Breast epithelium (tissue), 4 donors: Measurements from ENCODE around the gene MAPKAPK2. TPM values are rescaled to one million over a fixed set of nuclear protein-coding genes. Genes with fewer than 3 reads are reported as not detected.

ENCODE experiments used
- DNase-seq, 2 donors: peaks; one replicate each; pipeline ENCODE4 v3.0.0-alpha.2; 2019; ENCODE audit warnings: low spot score in 2 of 2
- H3K27ac ChIP-seq, 2 donors: fragments of 200-600 bp; sonication (generic) in 1 of 2; one replicate each; pipeline ENCODE4 v1.5.1; 2016 to 2019; ENCODE audit warnings: mild to moderate bottlenecking in 1 of 2
- H3K27me3 ChIP-seq, 2 donors: fragments of 200-600 bp; sonication (generic) in 1 of 2; one replicate each; pipeline versions ENCODE4 v1.5.1 to v1.6.0; 2017 to 2019; ENCODE audit warnings: control low read depth in 1 of 2, mild to moderate bottlenecking in 1 of 2
- H3K36me3 ChIP-seq: fragments of 200-600 bp; one replicate; pipeline ENCODE4 v1.5.1; 2019
- H3K4me1 ChIP-seq, 2 donors: fragments of 200-600 bp; sonication (generic); one replicate each; pipeline ENCODE4 v1.5.1; 2016 to 2019; ENCODE audit warnings: control low read depth in 1 of 2
- H3K4me3 ChIP-seq, 3 donors: fragments of 200-600 bp; sonication (generic); 1 replicate in 2 of 3; 2 replicates in 1 of 3; pipeline ENCODE4 v1.5.1; 2016 to 2019; ENCODE audit warnings: mild to moderate bottlenecking in 3 of 3, moderate library complexity in 2 of 3
- H3K9me3 ChIP-seq, 2 donors: fragments of 200-600 bp; sonication (generic) in 1 of 2; one replicate each; pipeline ENCODE4 v1.5.1; 2016 to 2019; ENCODE audit warnings: control low read depth in 1 of 2
- POLR2A ChIP-seq: fragments of 450-650 bp; IDR thresholded peaks from one replicate; pipeline ENCODE4 v1.6.1; 2016; ENCODE audit warnings: antibody characterized with exemption, mild to moderate bottlenecking, moderate library complexity
- POLR2AphosphoS5 ChIP-seq, 3 donors: sonication (generic); formaldehyde crosslinking; IDR thresholded peaks; one replicate each; pipeline ENCODE4 v1.6.1; 2017; ENCODE audit warnings: antibody characterized with exemption in 3 of 3
- intact Hi-C: fragments of 100-400 bp; cut with DNase I; formaldehyde crosslinking; loops from one replicate; pipeline ENCODE4 v1.15.1; 2023; ENCODE audit warnings: low total_unique reads
- total RNA-seq, 3 donors: library from RNA; depleted of rRNA; stranded (reverse); fragments of >200 nt; gene quantifications; one replicate each; pipeline ENCODE4 v1.1.0, GENCODE V29; 2016
- TF ChIP-seq, protein P1 (sequence below), 3 donors: fragments of 450-650 bp; IDR thresholded peaks; one replicate each; pipeline ENCODE4 v1.5.1; 2016 to 2017; ENCODE audit warnings: antibody characterized with exemption in 3 of 3, mild to moderate bottlenecking in 3 of 3, moderate library complexity in 3 of 3

The MAPKAPK2 gene
- total RNA-seq, 3 donors from 2014 or later, result 47.4 to 69.2 (median 67.2) TPM

DNA sequence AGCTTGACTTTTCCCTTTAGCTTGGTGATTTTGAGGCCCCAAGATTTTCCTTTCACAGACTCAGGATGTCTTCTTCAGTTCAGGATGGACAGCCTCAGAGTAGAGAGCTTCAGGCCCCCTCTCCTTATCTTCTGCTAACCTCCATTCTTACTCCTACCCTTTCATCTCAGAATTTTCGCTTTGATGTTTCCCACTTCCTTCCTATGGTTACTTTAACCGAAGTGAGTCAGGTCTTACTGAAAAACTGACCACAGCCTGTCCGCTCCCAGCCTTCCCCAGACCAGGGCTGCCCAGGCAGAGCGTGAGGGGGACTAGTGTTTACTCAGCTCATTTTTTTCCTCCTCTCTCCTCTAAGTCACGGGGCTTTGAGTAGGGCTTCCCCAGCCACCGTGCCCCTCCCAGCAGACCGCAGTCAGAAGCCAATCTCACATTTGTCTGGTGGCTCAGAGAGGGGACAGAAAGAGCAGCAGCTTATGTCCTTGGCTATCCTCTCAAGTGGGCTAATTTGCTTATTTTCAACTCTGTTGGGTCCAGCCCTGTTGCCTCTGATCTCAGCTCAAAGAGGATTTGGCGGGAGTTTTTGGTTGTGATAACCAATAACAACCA, 81.6 kb downstream of the MAPKAPK2 start:
- Histone ChIP-seq H3K27ac (no peak overlapping the region), H3K9me3 (no peaks in the 10 kb centered on the region), H3K27me3 (no peaks in the 10 kb centered on the region), H3K4me1 (no peaks in the 10 kb centered on the region), H3K4me3 (no peak overlapping the region), H3K36me3 (no peaks in the 10 kb centered on the region)
- intact Hi-C loops, result no loop called here
- TF ChIP-seq POLR2AphosphoS5 (IDR thresholded peaks at IDR 0.05) (peak in 2 of 3 donors; percentile 22), POLR2A (no peak)
- TF ChIP-seq, protein P1, sequence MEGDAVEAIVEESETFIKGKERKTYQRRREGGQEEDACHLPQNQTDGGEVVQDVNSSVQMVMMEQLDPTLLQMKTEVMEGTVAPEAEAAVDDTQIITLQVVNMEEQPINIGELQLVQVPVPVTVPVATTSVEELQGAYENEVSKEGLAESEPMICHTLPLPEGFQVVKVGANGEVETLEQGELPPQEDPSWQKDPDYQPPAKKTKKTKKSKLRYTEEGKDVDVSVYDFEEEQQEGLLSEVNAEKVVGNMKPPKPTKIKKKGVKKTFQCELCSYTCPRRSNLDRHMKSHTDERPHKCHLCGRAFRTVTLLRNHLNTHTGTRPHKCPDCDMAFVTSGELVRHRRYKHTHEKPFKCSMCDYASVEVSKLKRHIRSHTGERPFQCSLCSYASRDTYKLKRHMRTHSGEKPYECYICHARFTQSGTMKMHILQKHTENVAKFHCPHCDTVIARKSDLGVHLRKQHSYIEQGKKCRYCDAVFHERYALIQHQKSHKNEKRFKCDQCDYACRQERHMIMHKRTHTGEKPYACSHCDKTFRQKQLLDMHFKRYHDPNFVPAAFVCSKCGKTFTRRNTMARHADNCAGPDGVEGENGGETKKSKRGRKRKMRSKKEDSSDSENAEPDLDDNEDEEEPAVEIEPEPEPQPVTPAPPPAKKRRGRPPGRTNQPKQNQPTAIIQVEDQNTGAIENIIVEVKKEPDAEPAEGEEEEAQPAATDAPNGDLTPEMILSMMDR (IDR thresholded peaks at IDR 0.05), result no peak
- no peak for DNase-seq

DNA sequence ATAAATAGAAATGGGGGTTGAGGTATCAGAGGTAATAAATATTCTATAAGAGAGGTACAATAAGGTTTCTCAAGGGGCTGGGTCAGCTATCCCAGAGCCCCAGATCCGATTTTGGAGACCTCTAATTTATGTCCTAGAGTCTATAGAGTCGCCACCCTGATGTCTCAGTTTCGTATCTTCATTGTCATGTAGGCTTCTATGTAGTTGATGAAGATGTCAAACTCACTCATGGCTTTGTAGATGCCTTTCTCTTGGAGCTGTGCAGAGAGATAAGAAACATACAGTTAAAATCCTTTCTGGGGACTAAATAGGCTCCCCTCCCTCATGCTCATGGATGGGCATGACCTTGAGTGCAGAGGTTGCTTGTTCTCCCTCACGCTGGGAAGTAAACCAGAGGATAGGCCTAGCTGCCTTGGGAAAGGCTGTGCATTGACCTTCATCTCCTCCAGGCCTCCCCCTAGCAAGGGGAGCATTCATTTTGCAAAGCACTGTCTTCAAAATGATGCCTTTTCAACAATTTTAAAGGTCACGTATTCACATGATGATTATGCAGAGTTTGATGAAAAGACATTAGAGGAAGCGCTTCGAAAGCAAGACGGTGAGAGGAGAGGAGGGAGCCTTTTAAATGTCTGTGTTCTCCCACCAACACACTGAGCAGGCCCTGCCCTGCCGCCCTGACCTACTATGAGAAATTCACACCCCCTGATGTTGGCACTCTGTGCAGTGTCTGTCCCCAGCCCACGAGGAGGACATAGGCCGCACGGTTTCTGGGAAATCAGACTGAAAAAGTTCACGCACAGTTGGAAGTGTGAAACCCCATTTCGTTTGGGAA, 84.0 kb downstream of the MAPKAPK2 start:
- Histone ChIP-seq H3K4me1 (no peaks in the 10 kb centered on the region), H3K4me3 (peak overlapping the region in 1 of 3 donors; percentile 29), H3K27ac (peak overlapping the region in 1 of 2 donors; percentile 29), H3K9me3 (no peaks in the 10 kb centered on the region), H3K27me3 (no peaks in the 10 kb centered on the region), H3K36me3 (no peaks in the 10 kb centered on the region)
- TF ChIP-seq POLR2A, result no peak
- no peak for TF ChIP-seq POLR2AphosphoS5 (IDR thresholded peaks at IDR 0.05)
- TF ChIP-seq, protein P1 (IDR thresholded peaks at IDR 0.05), result no peak
- DNase-seq, result no peak
- intact Hi-C loops, result no loop called here

DNA sequence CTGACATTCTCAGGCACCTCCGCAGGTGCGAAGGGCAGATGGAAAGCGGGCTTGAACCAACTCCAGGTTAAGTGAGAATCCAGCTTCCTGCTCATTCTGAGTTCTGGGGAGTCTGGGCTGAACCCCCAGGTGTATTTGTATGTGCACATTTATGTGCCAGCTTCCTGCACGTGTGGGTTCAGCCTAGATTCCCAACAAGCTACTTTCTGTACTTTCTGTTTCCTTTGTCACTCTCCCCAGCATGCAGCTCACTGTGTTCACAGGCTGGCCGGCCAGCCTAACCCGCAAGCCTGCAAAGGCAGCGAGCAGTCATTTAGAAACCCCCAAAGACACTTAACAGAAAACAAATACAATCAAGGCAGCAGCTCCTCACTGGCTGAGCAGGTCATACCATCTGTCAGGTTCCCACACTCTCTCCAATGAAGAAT, 84.6 kb downstream of the MAPKAPK2 start:
- H3K9me3 ChIP-seq, result no peaks in the 10 kb centered on the region
- no peaks in the 10 kb centered on the region for H3K36me3 ChIP-seq
- peak overlapping the region in 1 of 3 donors; percentile 29 for H3K4me3 ChIP-seq
- H3K27ac ChIP-seq, result peak overlapping the region in 1 of 2 donors; percentile 29
- no peaks in the 10 kb centered on the region for H3K4me1 ChIP-seq
- no peak for TF ChIP-seq POLR2AphosphoS5 (IDR thresholded peaks at IDR 0.05)
- TF ChIP-seq POLR2A, result no peak
- TF ChIP-seq, protein P1 (IDR thresholded peaks at IDR 0.05), result no peak
- no peaks in the 10 kb centered on the region for H3K27me3 ChIP-seq
- intact Hi-C loops, result no loop called here
- no peak for DNase-seq

DNA sequence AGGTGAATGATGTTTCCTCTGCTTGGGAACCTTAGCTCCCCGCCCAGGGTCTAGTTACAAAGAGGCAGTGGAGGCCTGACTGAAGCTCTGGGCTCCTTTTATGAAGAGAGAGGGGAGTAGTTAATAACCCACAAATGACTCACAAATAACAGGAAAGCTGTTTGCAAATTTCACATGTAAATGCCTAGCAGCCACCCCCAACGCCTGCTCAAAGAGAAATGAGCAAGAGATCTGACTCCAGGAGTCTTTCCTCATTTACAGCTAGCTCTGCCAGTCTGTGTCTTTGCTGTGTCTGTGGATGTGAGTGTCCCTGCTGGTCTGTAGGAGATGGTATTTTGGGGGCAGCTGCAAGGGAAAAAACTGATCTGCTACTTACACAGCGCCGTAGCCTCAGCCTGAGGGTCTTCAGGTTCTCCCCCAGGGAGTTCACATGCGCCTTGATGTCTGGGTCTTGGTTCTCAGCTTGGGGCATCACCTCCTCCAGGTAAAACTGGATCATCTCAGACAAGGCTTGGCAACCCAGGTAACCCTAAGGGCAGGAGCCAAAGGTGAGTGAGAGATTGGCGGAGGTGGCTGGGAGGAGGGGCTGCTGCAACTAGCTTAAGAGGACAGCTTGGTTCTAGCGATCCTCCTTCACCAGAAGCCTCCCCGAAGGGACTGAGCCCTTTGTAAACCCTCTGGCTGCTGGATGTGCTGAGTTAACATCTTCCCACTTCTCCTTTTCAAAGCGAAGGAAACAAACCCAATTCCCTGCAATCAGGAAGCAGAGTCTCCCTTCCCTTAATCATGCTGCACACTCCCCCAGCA, 86.0 kb downstream of the MAPKAPK2 start, which contains the start of gene IL19:
Gene IL19, plus strand, starts transcription at position 243 of the 807 bp plus-strand sequence. CDS start 65,890 bp downstream, outside the sequence.
- Histone ChIP-seq H3K9me3 (no peaks in the 10 kb centered on the region), H3K4me3 (peak within 1 kb of the TSS in 2 of 3 donors; percentile 23 to 29), H3K27me3 (no peaks in the 10 kb centered on the region), H3K36me3 (no peaks in the 10 kb centered on the region), H3K27ac (peak within 1 kb of the TSS in 1 of 2 donors; percentile 35), H3K4me1 (no peaks in the 10 kb centered on the region)
- intact Hi-C loops, result no loop called here
- TF ChIP-seq, protein P1 (IDR thresholded peaks at IDR 0.05), result no peak
- TF ChIP-seq POLR2AphosphoS5 (IDR thresholded peaks at IDR 0.05) (no peak), POLR2A (no peak)
- no peak for DNase-seq
